Fibroblast of villous mesenchyme (primary cell): ENCODE measurements around the gene AGA. TPM values are rescaled to one million over a fixed set of nuclear protein-coding genes. Genes with fewer than 3 reads are reported as not detected.

ENCODE experiments used
- DNase-seq: peaks from one replicate; pipeline ENCODE4 v3.0.0-alpha.2; 2010; ENCODE audit warnings: low read depth
- H3K4me3 ChIP-seq: 2 replicates; pipeline ENCODE4 v1.5.1; 2011; ENCODE audit warnings: low read depth, mild to moderate bottlenecking, low read length
- CTCF ChIP-seq: IDR thresholded peaks from 2 replicates; pipeline ENCODE4 v1.5.1; 2012; ENCODE audit warnings: low read depth, mild to moderate bottlenecking, low read length; ENCODE audit not compliant: insufficient read depth
- total RNA-seq: library from RNA; depleted of rRNA; stranded (reverse); fragments of >200 nt; gene quantifications from 2 replicates; pipeline ENCODE4 v1.2.3, GENCODE V29; 2012

The AGA gene
- total RNA-seq, 1 donor = 26.3 TPM

GRCh38 chr4:177410566-177410965 lies 31.7 kb downstream of the AGA start:
- H3K4me3 ChIP-seq = no peak overlapping the region
- no peak for TF ChIP-seq CTCF
- peak; percentile 53 for DNase-seq

- no peak for TF ChIP-seq CTCF
- H3K4me3 ChIP-seq = no peak overlapping the region
- no peak for DNase-seq
Measured at GRCh38 chr4:177408023-177408422, 34.2 kb downstream of the AGA start.

GRCh38 chr4:177405508-177405907 lies 36.7 kb downstream of the AGA start:
- no peak for DNase-seq
- H3K4me3 ChIP-seq = no peak overlapping the region
- no peak for TF ChIP-seq CTCF

- H3K4me3 ChIP-seq = no peak overlapping the region
- no peak for DNase-seq
- TF ChIP-seq CTCF = no peak
Measured at GRCh38 chr4:177404986-177405385, 37.3 kb downstream of the AGA start.

- H3K4me3 ChIP-seq = no peak overlapping the region
- no peak for TF ChIP-seq CTCF
- no peak for DNase-seq
Measured at GRCh38 chr4:177404342-177404741, 37.9 kb downstream of the AGA start.

- H3K4me3 ChIP-seq = no peak overlapping the region
- TF ChIP-seq CTCF = no peak
- DNase-seq = no peak
Measured at GRCh38 chr4:177403746-177404145, 38.5 kb downstream of the AGA start.

GRCh38 chr4:177401658-177402273 lies 40.5 kb downstream of the AGA start:
- TF ChIP-seq CTCF = no peak
- H3K4me3 ChIP-seq = no peak overlapping the region
- DNase-seq = no peak
